Endothelial cell of umbilical vein (primary cell): ENCODE data around the gene DARS2. TPM values are rescaled to one million over a fixed set of nuclear protein-coding genes. Genes with fewer than 3 reads are reported as not detected.
"Not testable (repeated sequence)": the region's sequence is repeated elsewhere in the genome, so short reads cannot be mapped to it uniquely, and the experiment has no call there.

ENCODE experiments used
- BruUV-seq: library from RNA; stranded (reverse); fragments of 400-500 nt; replicated peaks from 2 replicates; lab custom pipeline; 2021; lab: Mats Ljungman, UMichigan
- CTCF ChIA-PET: fragments of 300-600, 350-600 bp; sonication (Branson Sonifier 250); formaldehyde crosslinking; loops from one replicate; lab custom pipeline; 2021; ENCODE audit warnings: antibody characterized with exemption, inconsistent platforms; lab: Charles Lee
- POLR2A ChIA-PET: fragments of 300-600, 350-600 bp; sonication (Branson Sonifier 250); formaldehyde crosslinking; loops from one replicate; lab custom pipeline; 2021; ENCODE audit warnings: antibody characterized with exemption, inconsistent platforms; lab: Charles Lee
- DNase-seq: peaks from one replicate; pipeline ENCODE4 v3.0.0-alpha.2; 2011; ENCODE audit warnings: low read depth, low spot score
- FAIRE-seq: peaks from 2 replicates; lab custom pipeline; 2011; peaks lifted over from hg19 to GRCh38; lab: Jason Lieb, UNC
- H2AFZ ChIP-seq: 2 replicates; pipeline ENCODE4 v1.6.0; 2012; ENCODE audit warnings: low read depth, low read length, control low read depth, inconsistent platforms
- H3K27ac ChIP-seq: 2 replicates; pipeline ENCODE4 v1.5.1; 2011; ENCODE audit warnings: low read depth, mild to moderate bottlenecking, control low read depth, low read length, moderate library complexity; ENCODE audit not compliant: insufficient read depth
- H3K27me3 ChIP-seq, 2 experiments: 2 replicates each; pipeline versions ENCODE4 v1.6.0 to v1.6.1; 2011; ENCODE audit warnings: low read length in 2 of 2, mixed read lengths in 1 of 2; ENCODE audit not compliant: control insufficient read depth in 2 of 2, insufficient read depth in 2 of 2
- H3K36me3 ChIP-seq, 2 experiments: 2 replicates in 1 of 2; 3 replicates in 1 of 2; pipeline ENCODE4 v1.5.1; 2011; ENCODE audit warnings: low read length in 2 of 2, mild to moderate bottlenecking in 1 of 2, moderate library complexity in 1 of 2; ENCODE audit not compliant: control insufficient read depth in 2 of 2, insufficient read depth in 2 of 2; ENCODE audit errors: extremely low read depth in 1 of 2
- H3K4me1 ChIP-seq: 3 replicates; pipeline ENCODE4 v1.5.1; 2011; ENCODE audit warnings: mild to moderate bottlenecking, low read length; ENCODE audit not compliant: control insufficient read depth, insufficient read depth; ENCODE audit errors: extremely low read depth
- H3K4me2 ChIP-seq: 2 replicates; pipeline ENCODE4 v1.6.1; 2011; ENCODE audit warnings: low read length, control low read depth, mixed read lengths; ENCODE audit not compliant: insufficient read depth
- H3K4me3 ChIP-seq, 3 experiments: fragments of 200-600 bp in 1 of 3; sonication (generic), shearing (Covaris generic) in 1 of 3; replicated peaks in 1 of 3; 2 replicates each; pipeline ENCODE4 v1.5.1; 2011 to 2016; ENCODE audit warnings: control low read depth in 3 of 3, low read length in 3 of 3, mild to moderate bottlenecking in 2 of 3, inconsistent platforms in 1 of 3, low read depth in 1 of 3, moderate library complexity in 1 of 3; ENCODE audit not compliant: insufficient read depth in 1 of 3
- H3K79me2 ChIP-seq: 2 replicates; pipeline ENCODE4 v1.6.0; 2012; ENCODE audit warnings: low read length, inconsistent platforms; ENCODE audit not compliant: control insufficient read depth, insufficient read depth
- H3K9ac ChIP-seq: replicated peaks from 2 replicates; pipeline ENCODE3; 2011; ENCODE audit warnings: low read length, control low read depth; ENCODE audit not compliant: insufficient read depth; ENCODE audit errors: extremely low read depth
- H3K9me1 ChIP-seq: replicated peaks from 3 replicates; pipeline ENCODE4 v1.6.0; 2011; ENCODE audit warnings: mild to moderate bottlenecking, low read length; ENCODE audit not compliant: control insufficient read depth, insufficient read depth; ENCODE audit errors: extremely low read depth
- H3K9me3 ChIP-seq: replicated peaks from 2 replicates; pipeline ENCODE4 v1.5.1; 2012; ENCODE audit warnings: low read length, inconsistent platforms; ENCODE audit not compliant: control insufficient read depth, insufficient read depth
- H4K20me1 ChIP-seq: replicated peaks from 2 replicates; pipeline ENCODE3; 2011; ENCODE audit warnings: mild to moderate bottlenecking, low read length; ENCODE audit not compliant: control insufficient read depth, insufficient read depth; ENCODE audit errors: extremely low read depth
- JUN ChIP-seq: IDR thresholded peaks from 2 replicates; pipeline ENCODE4 v1.6.1; 2011; ENCODE audit warnings: borderline replicate concordance, low read depth; ENCODE audit not compliant: insufficient read length, insufficient read depth
- POLR2A ChIP-seq: IDR thresholded peaks from 2 replicates; pipeline ENCODE4 v1.6.1; 2012; ENCODE audit warnings: low read depth, mild to moderate bottlenecking, control low read depth, low read length
- POLR2AphosphoS5 ChIP-seq: IDR thresholded peaks from 2 replicates; pipeline ENCODE4 v1.6.1; 2012; ENCODE audit warnings: low read depth, mild to moderate bottlenecking, control low read depth, low read length, moderate library complexity; ENCODE audit not compliant: insufficient read depth
- dilution Hi-C: fragments of 300-500 bp; cut with MboI; formaldehyde crosslinking; loops from one replicate; pipeline ENCODE4 v1.15.0; 2019; ENCODE audit warnings: low sequenced_read_pairs; ENCODE audit not compliant: extremely low pct_ligation_motif_present
- intact Hi-C: fragments of 100-400 bp; cut with micrococcal nuclease; formaldehyde crosslinking; loops from one replicate; pipeline ENCODE4 v1.10.0; 2022
- polyA plus RNA-seq, 4 experiments: library from polyadenylated mRNA; depleted of rRNA in 3 of 4; stranded (reverse) in 3 of 4; unstranded in 1 of 4; fragments of >200 nt; gene quantifications; 2 replicates each; pipeline versions ENCODE4 v1.2.1 to v1.2.3, GENCODE V29; 2011 to 2012; ENCODE audit warnings: missing spikeins in 1 of 4
- total RNA-seq: library from RNA; stranded (reverse); gene quantifications from 2 replicates; pipeline ENCODE4 v1.2.3, GENCODE V29; 2021

The DARS2 gene
- total and polyA plus RNA-seq, 2 donors (not counting 3 experiments of a cell fraction or from before 2014, with no cell fraction given) = 17.4 to 33.6 TPM

DNA sequence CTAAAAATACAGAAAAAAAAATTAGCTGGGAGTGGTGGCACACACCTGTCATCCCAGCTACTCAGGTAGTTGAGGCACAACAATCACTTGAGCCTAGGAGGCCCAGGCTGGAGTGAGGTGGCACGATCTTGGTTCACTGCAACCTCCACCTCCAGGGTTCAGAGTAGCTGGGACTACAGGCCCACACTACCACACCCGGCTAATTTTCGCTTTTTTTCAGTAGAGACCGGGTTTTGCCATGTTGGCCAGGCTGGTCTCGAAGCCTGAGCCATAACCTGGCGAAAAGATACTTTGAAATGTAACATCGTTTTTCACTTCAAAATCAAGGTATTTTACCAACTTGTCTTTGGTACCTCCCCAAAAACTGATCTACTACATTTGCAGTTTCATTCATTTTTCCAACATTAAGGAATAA lies 37.3 kb downstream of the DARS2 start:
- H3K9ac ChIP-seq = no peak overlapping the region
- no peak overlapping the region for H3K4me2 ChIP-seq
- no peak overlapping the region for H3K4me3 ChIP-seq
- peaks cover 27% of the 10 kb centered on the region for H3K79me2 ChIP-seq
- FAIRE-seq (no peak), DNase-seq (no peak)
- POLR2A ChIA-PET = interaction anchor here (2.2 kb wide), 1 partner anchor 8 kb away, joined by 10 read pairs; no protein-coding TSS in a partner anchor
- no peaks in the 10 kb centered on the region for H3K27me3 ChIP-seq
- H4K20me1 ChIP-seq = peaks cover 6% of the 10 kb centered on the region
- TF ChIP-seq POLR2A (peak; percentile 62), POLR2AphosphoS5 (peak; percentile 52), JUN (no peak)
- intact Hi-C loops (no loop called here), dilution Hi-C loops (no loop called here)
- peaks cover 19% of the 10 kb centered on the region for H3K4me1 ChIP-seq
- no peak overlapping the region for H3K27ac ChIP-seq
- no peaks in the 10 kb centered on the region for H3K9me1 ChIP-seq
- no peak overlapping the region for H2AFZ ChIP-seq
- CTCF ChIA-PET = interaction anchor here (2.1 kb wide), 1 partner anchor 37 kb away, joined by 6 read pairs; the partner anchor contains the start of genes CENPL and DARS2
- BruUV-seq = no TSS peak
- H3K36me3 ChIP-seq = peaks cover 18 to 48% of the 10 kb centered on the region in 2 experiments
- H3K9me3 ChIP-seq = no peaks in the 10 kb centered on the region

DNA sequence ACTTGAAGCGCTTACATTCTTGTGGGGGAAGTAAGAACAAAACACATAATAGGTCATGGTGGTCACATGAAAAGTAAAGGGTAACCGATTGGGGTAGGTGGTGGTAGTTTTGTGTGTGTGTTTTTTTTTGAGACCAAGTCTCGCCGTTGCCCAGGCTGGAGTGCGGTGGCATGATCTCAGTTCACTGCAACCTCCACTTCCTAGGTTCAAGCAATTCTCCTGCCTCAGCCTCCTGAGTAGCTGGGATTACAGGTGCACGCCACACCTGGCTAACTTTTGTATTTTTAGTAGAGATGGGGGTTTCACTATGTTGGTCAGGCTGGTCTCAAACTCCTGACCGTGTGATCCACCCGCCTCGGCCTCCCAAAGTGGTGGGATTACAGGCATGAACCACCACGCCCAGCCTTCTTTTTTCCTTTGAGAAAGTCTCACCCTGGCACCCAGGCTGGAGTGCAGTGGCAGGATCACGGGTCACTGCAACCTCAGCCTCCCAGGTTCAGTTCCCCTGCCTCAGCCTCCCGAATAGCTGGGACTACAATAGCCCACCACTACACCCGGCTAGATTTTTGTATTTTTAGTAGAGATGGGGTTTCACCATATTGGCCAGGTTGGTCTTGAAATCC lies 37.8 kb downstream of the DARS2 start:
- FAIRE-seq, dilution Hi-C loops, H4K20me1 ChIP-seq, BruUV-seq, H3K9me1 ChIP-seq, DNase-seq, H2AFZ ChIP-seq, CTCF ChIA-PET, H3K4me2 ChIP-seq, H3K27ac ChIP-seq, H3K27me3 ChIP-seq, H3K9ac ChIP-seq, intact Hi-C loops, H3K9me3 ChIP-seq, H3K4me3 ChIP-seq: not testable (repeated sequence)
- Histone ChIP-seq H3K79me2 (peaks cover 32% of the 10 kb centered on the region), H3K4me1 (peaks cover 19% of the 10 kb centered on the region), H3K36me3 (peaks cover 18 to 45% of the 10 kb centered on the region in 2 experiments)
- POLR2A ChIA-PET = interaction anchor here (0.5 kb wide), 1 partner anchor 89 kb away, joined by 3 read pairs; no protein-coding TSS in a partner anchor
- TF ChIP-seq POLR2AphosphoS5 (peak; percentile 20), POLR2A (peak; percentile 68)
